Stimulated activated CD8-positive, alpha-beta memory T cell treated with anti-CD3 and anti-CD28 coated beads, Interleukin-4, amount 100 ng/mL, for 1 hour (primary cell): ENCODE data around the gene CNST.
"Not testable (repeated sequence)": the region's sequence is repeated elsewhere in the genome, so short reads cannot be mapped to it uniquely, and the experiment has no call there.

ENCODE experiments used
- DNase-seq, 2 donors: peaks; one replicate each; pipeline ENCODE4 v3.0.0-alpha.2; 2020; ENCODE audit warnings: low read depth in 2 of 2, low spot score in 1 of 2

The CNST gene

DNA sequence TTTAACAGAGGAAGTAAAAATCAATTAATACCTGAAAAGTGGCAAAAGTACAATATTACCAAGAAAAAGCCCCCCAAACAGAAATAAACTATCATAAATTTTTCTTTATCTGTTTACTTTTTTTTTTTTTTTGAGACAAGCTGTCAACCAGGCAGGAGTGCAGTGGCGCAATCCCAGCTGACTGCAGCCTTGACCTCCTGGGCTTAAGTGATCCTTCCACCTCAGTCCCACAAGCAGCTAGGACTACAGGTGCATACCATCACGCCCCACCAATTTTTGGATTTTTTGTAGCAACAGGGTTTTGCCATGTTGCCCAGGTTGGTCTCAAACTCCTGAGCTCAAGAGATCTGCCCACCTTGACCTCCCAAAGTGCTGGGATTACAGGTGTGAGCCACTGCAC is 8.2 kb upstream of the CNST start:
- DNase-seq = no peak

DNA sequence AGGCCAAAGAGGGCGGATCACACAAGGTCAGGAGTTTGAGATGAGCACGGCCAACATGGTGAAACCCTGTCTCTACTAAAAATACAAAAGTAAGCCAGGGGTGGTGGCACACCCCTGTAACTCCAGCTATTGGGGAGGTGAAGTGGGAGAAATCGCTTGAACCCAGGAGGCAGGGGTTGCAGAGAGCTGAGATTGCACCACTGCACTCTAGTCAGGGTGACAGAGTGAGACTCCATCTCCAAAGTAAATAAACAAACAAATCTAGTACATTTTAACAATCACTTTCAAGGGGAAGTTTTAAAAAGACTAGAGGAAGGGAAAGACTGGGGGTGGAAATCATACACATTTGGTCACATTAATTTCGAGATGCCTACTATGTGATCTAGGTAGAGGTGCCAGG is 6.9 kb upstream of the CNST start:
- no peak for DNase-seq

DNA sequence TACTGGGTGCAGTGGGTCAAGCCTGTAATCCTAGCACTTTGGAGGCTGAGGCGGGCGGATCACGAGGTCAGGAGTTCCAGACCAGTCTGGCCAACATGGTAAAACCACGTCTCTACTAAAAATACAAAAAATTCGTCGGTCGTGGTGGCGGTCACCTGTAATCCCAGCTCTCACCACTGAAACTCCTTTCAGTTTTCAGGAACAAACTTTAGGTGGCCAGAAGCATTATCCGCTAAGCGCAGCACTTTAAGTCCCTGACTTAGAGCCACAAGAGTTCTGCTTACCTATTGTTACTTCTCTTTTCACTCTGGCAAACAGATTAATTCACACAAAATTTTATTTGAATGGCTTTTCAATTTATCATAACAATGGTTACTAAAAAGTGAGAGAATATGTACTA is 5.4 kb upstream of the CNST start:
- not testable (repeated sequence) for DNase-seq

DNA sequence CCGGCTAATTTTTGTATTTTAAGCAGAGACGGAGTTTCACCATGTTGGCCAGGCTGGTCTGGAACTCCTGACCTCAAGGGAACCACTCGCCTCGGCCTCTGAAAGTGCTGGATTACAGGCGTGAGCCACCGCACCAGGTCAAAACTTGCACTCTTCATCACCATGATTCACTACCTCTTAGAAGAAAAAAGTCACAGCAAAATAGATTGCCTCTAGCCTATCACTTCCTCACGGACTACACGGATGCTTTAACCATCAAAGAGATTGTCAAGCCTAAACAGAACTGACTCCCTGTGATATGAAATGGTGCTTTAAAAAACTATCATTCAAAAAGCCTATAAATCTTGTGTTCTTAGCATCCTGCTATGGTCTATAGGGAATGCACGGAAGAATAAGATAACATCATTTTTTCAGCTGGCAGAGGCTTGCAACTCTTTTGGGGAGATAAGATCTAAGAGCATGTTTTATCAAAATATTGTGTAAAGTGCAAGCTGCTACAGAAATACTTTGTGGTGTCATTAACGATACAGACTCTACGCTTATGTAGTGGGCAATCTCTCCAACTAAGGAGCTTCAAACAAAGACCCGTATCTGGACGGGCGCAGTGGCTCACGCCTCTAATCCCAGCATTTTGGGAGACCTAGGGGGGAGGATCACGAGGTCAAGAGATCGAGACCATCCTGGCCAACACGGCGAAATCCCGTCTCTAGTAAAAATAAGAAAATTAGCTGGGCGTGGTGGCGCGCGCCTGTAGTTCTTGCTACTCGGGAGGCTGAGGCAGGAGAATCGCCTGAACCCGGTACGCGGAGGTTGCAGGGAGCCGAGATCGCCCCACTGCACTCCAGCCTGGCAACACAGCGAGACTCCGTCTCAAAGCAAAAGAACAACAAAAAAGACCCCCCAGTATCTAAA is 1.2 kb upstream of the CNST start:
- DNase-seq = no peak

DNA sequence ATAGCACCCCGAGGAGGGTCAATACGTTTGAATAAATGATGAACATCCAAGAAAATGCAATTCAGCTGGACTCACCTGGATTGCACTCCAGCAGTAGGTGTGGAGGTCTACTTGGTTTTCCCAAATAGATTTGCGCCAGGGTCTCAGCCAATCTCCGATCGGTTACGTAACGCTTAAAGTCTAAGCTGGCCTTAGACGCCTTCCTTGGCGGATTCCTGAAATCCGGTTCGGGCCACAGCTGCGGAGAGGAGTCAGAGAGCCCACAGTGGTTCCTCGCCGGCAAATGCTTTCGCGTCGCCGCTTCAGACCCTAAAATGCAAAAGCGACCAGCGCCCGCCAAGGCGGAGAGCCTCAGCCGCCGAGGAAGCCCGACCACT is 517 bp upstream of the CNST start:
- DNase-seq = no peak

DNA sequence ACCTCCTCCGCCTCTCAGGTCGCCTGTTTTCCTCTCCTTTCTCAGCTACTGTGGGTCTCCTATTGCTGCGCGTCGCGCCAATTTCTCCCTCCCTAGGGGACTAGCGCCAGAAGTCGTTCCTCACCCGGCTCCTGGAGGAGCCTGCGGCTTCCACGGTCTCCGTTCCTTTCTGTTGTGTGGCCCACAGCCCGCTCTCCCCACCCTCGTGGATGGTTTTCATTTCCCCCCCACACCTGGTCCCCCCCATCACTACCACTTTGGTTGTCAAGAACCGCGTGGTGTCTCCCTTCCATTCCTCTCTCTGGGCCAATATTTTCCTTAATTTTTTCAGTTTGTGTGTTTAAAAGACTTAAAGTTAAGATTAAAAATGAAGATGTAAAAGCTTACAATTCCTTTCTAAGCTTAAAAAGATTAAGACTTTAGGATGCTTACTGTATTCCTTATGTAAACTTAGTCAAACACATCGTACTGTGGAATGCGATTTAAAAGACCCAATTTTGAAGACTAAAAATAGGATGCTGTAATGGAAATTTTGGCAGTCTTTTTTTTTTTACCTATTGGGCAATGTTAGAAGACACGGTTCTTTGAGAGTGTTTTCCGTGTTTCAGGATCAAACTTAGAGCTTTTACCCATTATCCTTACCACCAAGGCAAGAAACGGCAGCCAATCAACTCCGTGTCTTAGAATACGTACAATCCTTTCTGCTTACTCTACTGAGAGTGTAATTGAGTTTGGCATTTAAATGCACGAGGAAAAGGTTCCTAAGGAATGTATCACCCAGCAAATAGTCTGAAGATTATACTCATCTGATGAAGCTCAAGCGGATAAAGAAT is 773 bp downstream of the CNST start:
- peak; percentile 10 to 17 for DNase-seq

DNA sequence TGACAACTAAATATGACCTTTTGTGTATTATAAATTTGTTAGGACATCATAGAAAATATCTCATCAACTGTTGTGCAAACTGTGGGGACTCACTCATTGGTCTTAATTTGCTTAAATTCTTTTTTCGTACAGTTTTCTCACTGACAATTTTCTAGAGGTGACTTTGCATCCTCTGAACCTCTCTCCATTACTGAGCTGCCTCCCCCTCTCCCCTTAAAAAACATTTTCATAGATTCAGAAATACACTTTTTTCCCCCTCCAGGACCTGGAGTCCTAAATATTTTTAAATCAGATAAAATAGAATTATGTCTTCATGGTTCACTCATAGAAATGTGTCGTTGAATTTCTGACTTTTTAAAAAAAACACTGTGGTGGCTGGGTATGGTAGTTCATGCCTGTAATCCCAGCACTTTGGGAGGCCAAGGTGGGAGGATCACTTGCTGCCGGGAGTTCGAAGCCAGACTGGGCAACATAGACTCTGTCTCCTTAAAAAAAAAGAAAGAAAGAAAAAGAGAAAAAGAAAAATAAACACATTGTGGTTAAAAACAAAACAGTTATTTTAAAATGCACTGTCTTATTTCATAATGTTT is 1.5 kb downstream of the CNST start:
- DNase-seq = no peak

DNA sequence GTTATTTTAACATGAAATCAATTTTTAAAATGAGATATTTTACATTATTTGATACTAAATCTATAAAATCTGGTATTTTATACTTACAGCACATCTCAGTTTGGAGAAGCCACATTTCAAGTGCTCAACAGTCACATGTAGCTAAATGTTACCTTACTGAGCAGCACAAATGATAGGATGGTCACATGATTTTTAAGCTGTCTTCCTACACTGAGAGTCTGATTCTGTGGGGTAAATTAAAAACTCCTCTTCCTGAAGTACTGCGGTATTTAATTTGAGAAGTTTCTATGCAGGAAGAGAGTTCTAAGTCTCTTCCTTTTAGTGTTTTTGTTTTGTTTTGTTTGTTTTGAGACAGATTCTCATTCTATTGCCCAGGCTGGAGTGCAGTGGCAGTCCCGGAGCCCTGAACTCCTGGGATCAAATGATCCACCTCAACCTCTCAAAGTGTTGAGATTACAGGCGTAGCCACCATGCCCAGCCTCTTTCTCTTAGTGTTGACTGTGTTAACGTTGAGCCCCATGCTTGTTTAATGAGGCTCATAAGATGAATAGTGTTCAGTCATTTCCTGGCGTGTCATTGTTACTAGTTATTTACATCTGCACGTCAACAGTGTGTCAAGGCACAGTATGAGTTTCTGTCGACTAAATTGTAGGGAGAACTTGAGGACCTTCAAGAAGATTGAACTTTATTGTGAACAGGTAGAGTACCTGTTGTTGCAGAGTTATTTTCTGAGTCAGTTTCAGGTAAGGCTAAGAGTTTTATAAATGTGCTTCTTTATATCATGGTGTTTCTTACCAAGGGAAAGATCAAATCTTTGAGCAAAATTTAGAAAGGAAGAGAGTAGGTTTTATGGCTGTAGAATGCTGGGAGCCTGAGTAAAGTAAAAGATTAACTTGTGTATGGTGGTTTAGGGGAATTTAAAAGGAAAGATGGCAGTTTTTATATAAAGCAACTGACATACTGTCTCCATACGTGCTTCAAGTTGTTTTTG is 3.3 kb downstream of the CNST start:
- no peak for DNase-seq

DNA sequence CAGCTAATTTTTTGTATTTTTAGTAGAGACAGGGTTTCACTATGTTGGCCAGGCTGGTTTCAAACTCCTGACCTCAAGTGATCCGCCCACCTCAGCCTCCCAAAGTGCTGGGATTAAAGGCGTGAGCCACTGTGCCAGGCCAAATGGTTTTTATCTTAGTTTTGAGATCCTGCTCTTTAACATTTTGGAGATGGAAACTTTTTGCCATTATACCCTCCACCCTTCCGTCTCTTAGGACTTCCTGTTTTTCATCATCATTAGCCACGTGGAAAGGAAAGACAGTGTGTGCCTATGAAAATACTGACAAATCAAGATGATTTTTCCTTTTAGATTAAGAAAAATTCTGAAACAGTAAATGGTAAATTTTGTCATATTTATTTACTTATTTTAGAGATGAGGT is 5.1 kb downstream of the CNST start:
- not testable (repeated sequence) for DNase-seq

DNA sequence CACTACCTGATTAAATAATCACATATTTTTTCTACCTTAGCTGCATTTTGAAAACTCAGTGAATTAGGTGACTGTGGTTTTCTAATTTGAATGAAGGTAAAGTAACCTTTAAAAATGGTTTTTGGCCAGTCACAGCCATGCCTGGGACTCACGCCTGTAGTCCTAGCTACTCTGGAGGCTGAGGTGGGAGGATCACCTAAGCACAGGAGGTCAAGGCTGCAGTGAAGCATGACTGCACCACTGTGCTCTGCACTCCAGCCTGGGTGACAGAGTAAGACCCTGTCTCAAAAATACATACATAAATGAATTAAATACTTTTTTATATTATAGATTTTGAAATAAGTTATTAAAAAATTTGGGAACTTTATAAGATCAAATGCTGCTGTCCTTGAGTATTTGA is 5.7 kb downstream of the CNST start:
- no peak for DNase-seq

DNA sequence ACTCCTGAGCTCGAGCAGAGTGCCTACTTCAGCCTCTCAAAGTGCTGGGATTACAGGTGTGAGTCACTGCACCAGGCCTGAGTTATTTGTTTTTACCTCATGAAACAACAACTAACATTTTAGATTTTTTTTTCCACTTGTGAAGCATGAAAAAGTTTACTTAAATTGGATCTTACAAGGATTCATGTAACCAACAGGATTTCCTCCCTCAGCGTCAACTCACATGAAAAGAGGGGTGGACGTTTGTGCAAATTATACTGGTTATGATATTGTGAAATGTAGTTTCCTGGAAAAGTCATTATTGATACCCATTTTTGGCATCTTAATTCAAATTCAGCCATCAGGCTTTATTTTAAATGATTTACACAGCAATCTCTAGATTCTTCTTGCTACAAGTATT is 6.5 kb downstream of the CNST start:
- DNase-seq = no peak

DNA sequence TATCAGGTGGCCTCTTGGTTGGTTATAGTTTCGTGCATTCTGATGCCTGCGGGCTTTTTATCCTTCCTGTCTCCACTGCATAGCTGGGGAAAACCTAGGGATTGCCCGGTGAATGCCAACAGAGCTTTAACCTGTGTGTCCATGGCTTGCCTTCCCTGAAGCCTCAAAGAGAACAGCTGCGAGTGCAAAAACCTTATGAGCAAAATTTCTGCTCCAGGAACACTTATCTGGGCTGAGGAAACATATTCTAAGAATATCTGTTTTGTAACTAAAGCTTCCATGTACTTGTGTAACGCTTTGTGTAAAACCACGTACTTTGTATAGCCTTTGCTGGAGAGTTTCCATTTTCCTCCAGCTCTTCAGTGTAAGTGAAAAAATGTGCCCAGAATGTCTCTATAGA is 7.2 kb downstream of the CNST start:
- no peak for DNase-seq

DNA sequence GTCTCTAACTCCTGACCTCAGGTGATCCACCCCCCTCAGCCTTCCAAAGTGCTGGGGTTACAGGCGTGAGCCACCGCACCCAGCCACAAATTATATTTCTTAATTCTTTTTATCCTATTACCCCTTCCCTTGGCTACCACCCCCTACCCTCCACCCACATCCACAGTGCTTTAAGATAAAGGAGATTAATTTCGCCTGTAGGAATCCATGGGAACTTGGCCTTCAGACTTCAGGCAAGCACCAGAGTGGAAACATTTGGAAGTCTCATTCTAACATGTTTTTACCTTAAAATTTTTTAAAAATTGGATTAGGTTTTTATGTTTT is 10.4 kb downstream of the CNST start:
- DNase-seq = no peak

DNA sequence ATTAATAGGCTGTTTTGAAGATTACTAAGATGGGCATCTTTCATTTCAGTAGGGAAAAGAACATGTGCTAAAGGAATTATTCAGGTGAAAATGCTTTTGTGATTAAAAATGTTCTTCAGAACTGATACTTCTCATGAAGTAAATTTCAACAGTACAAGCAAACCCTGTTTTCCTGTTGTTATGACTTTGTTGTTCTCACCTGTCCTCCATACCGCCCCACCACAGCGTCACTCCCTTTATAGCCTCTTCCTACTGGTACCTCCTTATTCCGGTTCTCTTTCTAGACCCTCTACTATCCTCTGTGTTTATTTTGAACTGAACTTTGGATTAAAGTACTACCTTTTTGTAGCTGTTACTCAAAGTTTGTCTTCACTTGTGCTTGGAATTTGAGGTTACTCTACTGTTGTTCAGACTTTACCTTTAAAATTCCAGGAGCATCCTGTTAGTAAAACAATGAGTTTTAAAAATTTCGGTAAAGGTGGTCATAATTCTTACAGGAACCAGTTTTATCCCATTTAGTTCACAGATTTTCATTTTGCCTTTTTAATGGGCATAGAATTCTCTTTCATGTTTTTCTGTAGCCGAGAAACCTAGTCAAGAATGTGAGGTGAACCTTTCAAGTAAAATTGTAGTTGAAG is 10.9 kb downstream of the CNST start:
- DNase-seq = no peak

DNA sequence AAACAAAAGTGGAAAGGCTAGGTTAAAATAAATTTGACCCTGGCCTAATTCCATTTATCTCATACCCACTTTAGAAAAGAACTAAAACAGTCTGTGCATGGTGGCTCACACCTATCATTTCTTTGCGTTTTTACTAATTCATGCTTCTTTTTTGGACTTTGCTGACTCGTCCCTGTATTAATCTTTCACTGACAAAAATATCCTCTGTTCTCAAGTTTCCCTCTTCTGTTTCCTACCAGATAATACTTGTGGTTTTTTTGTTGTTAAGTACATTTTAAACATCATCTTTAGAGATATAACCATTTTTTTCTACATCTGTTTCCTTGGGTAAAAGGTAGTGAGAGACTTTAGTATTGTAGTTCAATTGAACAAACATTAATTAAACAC is 11.5 kb downstream of the CNST start:
- no peak for DNase-seq

DNA sequence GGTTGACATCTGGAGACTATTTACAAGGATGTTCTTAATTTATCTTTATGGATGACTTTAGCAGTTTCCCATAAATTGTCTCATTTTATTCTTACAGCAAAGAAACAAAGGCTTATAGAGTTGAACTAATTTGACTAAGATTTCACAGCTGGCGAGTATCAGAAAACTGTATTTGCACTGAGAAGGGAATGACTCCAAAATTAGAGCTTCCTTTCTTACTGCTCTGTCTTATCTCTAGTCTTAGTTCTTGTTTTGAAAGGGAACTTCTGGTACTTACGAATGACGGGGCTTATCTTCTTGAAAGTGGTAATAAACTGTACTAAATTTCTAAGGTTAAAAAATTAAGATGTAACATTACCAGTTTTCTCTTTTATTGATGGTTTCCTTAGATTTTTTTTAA is 13.6 kb downstream of the CNST start:
- no peak for DNase-seq

DNA sequence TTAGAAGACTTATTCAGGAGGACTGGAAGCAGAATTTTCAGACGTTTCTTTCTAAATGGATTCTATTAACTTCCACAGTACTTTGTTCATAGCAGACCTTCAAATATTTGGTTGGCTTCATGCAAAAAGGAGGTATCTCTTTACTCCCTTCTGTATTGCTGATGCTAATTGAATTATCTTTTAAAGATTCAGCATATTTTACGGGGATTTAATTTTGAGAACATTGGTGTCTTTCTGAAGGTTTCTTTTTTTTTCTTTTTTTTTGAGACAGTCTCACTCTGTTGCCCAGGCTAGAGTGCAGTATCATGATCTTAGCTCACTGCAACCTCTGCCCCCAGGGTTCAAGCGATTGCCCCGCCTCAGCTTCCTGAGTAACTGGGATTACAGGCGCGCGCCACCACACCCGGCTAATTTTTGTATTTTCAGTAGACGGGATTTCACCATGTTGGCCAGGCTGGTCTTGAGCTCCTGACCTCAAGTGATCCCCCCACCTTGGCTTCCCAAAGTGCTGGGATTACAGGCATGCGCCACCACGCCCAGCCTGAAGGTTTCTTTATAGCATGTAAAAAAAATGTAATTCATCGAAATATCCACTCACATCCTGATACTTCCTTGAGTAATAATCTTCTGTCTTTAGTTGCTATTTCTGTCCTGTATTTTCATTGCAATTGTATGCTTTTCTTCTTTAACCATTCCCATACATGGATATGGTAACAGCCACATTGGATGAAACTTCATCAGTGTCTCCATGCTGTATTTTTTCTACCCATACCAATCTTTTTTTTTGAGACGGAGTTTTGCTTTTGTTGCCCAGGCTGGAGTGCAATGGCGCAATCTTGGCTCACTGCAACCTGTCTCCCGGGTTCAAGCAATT is 14.5 kb downstream of the CNST start:
- no peak for DNase-seq

DNA sequence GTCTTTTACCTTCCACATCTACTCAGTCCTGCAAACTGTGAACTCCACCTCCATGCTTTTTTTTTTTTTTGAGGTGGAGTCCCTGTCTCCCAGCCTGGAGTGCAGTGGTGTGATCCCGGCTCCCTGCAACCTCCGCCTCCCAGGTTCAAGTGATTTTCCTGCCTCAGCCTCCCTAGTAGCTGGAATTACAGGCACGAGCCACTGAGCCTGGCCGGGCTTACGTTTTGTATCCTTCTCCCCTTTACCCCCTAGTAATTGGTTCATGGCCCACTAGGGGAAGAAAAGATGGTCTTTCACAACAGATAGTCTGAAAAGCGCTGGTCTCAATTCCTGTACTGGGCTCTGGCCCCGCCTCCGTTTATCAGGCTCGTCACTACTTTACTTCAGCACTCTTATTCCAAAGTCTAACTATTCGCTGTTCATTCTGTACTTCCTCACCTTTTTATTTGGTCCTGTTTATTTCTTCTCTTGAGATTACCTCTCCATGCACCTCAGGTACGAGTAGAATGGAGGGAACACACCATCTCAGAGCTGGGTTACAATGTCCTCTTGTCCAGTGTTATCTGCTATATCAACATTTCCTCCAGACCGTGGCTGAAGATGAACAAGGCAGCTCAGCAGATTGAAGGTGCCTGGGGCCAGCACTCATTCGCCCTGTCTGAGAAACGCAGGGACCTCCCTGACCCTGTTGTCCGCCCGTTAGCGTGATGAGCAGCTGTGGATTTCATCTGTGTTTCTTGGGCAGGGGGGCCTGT is 16.2 kb downstream of the CNST start:
- no peak for DNase-seq

DNA sequence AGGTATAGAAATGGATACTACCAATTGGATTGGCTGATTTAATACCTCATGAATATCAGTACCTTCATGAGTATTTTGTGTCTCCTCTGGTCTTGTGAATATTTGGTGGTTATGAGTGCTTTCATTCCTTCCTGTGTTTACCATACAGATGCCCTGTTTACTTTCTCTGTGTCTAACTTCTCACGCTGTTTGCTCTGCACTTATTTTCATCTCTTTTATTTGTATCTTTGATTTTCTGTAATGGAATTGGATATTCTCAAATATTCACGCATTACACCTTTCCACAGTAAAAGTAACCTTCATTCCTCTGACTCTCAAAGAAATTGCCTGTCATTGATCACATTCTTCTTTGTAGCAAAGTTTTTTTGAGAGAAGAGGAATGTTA is 16.8 kb downstream of the CNST start:
- no peak for DNase-seq
